Measurements from ENCODE around the gene DNAL1.

DNA sequence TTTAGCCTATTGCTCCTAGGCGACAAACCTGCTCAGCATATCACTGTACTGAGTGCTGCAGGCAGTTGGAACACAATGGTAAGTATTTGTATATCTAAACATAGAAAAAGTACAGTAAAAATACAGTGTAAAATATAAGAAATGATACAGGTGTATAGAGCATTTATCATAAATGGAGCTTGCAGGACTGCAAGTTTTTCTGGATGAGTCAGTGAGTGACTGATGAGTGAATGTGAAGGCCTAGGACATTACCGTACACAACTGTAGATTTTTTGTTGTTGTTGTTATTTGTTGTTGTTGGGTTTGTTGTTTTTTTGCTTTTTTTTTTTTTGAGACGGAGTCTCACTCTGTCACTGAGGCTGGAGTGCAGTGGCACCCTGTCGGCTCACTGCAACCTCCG lies 36.0 kb downstream of the DNAL1 start:
- TF ChIP-seq, protein P1, sequence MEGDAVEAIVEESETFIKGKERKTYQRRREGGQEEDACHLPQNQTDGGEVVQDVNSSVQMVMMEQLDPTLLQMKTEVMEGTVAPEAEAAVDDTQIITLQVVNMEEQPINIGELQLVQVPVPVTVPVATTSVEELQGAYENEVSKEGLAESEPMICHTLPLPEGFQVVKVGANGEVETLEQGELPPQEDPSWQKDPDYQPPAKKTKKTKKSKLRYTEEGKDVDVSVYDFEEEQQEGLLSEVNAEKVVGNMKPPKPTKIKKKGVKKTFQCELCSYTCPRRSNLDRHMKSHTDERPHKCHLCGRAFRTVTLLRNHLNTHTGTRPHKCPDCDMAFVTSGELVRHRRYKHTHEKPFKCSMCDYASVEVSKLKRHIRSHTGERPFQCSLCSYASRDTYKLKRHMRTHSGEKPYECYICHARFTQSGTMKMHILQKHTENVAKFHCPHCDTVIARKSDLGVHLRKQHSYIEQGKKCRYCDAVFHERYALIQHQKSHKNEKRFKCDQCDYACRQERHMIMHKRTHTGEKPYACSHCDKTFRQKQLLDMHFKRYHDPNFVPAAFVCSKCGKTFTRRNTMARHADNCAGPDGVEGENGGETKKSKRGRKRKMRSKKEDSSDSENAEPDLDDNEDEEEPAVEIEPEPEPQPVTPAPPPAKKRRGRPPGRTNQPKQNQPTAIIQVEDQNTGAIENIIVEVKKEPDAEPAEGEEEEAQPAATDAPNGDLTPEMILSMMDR (IDR thresholded peaks at IDR 0.05; ENCODE audit: poor library complexity) = no peak
- TF ChIP-seq EZH2 (IDR thresholded peaks at IDR 0.05; ENCODE audit: borderline replicate concordance) = no peak
